ENCODE measurements around the gene TADA2B.

Gene TADA2B

GRCh38 chr4:7000421-7001176 lies 42.6 kb upstream of the TADA2B start:
- H3K4me1 ChIP-seq (ENCODE audit: low read depth, poor library complexity, severe bottlenecking): no peaks in the 10 kb centered on the region
- no peak overlapping the region for H3K4me3 ChIP-seq (IDR thresholded peaks at IDR 0.05; ENCODE audit: insufficient read depth, low read depth, low read length)
- H3K9ac ChIP-seq: no peak overlapping the region
- H3K27me3 ChIP-seq (ENCODE audit: insufficient read depth, low read depth): no peaks in the 10 kb centered on the region
- H3K36me3 ChIP-seq (ENCODE audit: insufficient read depth): no peaks in the 10 kb centered on the region
- H3K27ac ChIP-seq: no peak overlapping the region
- no peaks in the 10 kb centered on the region for H4K20me1 ChIP-seq (ENCODE audit: insufficient read depth)
- H3K4me2 ChIP-seq: no peak overlapping the region
- H3K79me2 ChIP-seq (ENCODE audit: insufficient read depth, low read depth): no peaks in the 10 kb centered on the region
- no peak overlapping the region for H2AFZ ChIP-seq (ENCODE audit: low read depth)
- TF ChIP-seq CTCF (conservative IDR thresholded peaks at IDR 0.05; ENCODE audit: low read depth, low read length): no peak

GRCh38 chr4:7001271-7001670 lies 41.9 kb upstream of the TADA2B start:
- H3K4me1 ChIP-seq (ENCODE audit: low read depth, poor library complexity, severe bottlenecking): no peaks in the 10 kb centered on the region
- no peaks in the 10 kb centered on the region for H3K27me3 ChIP-seq (ENCODE audit: insufficient read depth, low read depth)
- H3K27ac ChIP-seq: no peak overlapping the region
- no peak overlapping the region for H3K4me2 ChIP-seq
- H4K20me1 ChIP-seq (ENCODE audit: insufficient read depth): no peaks in the 10 kb centered on the region
- H3K79me2 ChIP-seq (ENCODE audit: insufficient read depth, low read depth): no peaks in the 10 kb centered on the region
- no peaks in the 10 kb centered on the region for H3K36me3 ChIP-seq (ENCODE audit: insufficient read depth)
- H2AFZ ChIP-seq (ENCODE audit: low read depth): no peak overlapping the region
- TF ChIP-seq CTCF (conservative IDR thresholded peaks at IDR 0.05; ENCODE audit: low read depth, low read length): no peak
- no peak overlapping the region for H3K4me3 ChIP-seq (IDR thresholded peaks at IDR 0.05; ENCODE audit: insufficient read depth, low read depth, low read length)
- no peak overlapping the region for H3K9ac ChIP-seq

- no peak for TF ChIP-seq CTCF (conservative IDR thresholded peaks at IDR 0.05; ENCODE audit: low read depth, low read length)
- Histone ChIP-seq H2AFZ (ENCODE audit: low read depth) (no peak overlapping the region), H3K4me1 (ENCODE audit: low read depth, poor library complexity, severe bottlenecking) (peaks cover 5% of the 10 kb centered on the region)
Measured at GRCh38 chr4:7002336-7002735, 40.8 kb upstream of the TADA2B start.

GRCh38 chr4:7003176-7003878 lies 39.8 kb upstream of the TADA2B start:
- no peak overlapping the region for H3K4me3 ChIP-seq (IDR thresholded peaks at IDR 0.05; ENCODE audit: insufficient read depth, low read depth, low read length)
- peaks cover 14% of the 10 kb centered on the region for H3K4me1 ChIP-seq (ENCODE audit: low read depth, poor library complexity, severe bottlenecking)
- no peak overlapping the region for H3K27ac ChIP-seq
- no peaks in the 10 kb centered on the region for H3K27me3 ChIP-seq (ENCODE audit: insufficient read depth, low read depth)
- no peak overlapping the region for H3K9ac ChIP-seq
- H4K20me1 ChIP-seq (ENCODE audit: insufficient read depth): no peaks in the 10 kb centered on the region
- no peaks in the 10 kb centered on the region for H3K79me2 ChIP-seq (ENCODE audit: insufficient read depth, low read depth)
- no peak overlapping the region for H2AFZ ChIP-seq (ENCODE audit: low read depth)
- no peak overlapping the region for H3K4me2 ChIP-seq
- no peaks in the 10 kb centered on the region for H3K36me3 ChIP-seq (ENCODE audit: insufficient read depth)
- no peak for TF ChIP-seq CTCF (conservative IDR thresholded peaks at IDR 0.05; ENCODE audit: low read depth, low read length)

More at GRCh38 chr4:7002336-7002735, 40.8 kb upstream of the TADA2B start:
- Histone ChIP-seq H3K4me3 (IDR thresholded peaks at IDR 0.05; ENCODE audit: insufficient read depth, low read depth, low read length) (no peak overlapping the region), H3K9ac (no peak overlapping the region), H4K20me1 (ENCODE audit: insufficient read depth) (no peaks in the 10 kb centered on the region), H3K4me2 (no peak overlapping the region), H3K79me2 (ENCODE audit: insufficient read depth, low read depth) (no peaks in the 10 kb centered on the region), H3K27ac (no peak overlapping the region), H3K36me3 (ENCODE audit: insufficient read depth) (no peaks in the 10 kb centered on the region), H3K27me3 (ENCODE audit: insufficient read depth, low read depth) (no peaks in the 10 kb centered on the region)
